Psoas muscle (tissue), 8 donors: ENCODE data around the gene TSHZ2. TPM values are rescaled to one million over a fixed set of nuclear protein-coding genes. Genes with fewer than 3 reads are reported as not detected.
A peak's percentile ranks its signal among the peaks of the same experiment; 100 is the strongest.

Source experiments
- ATAC-seq, 4 donors: fragments of 200-7000 bp; cut with Tn5 transposase; one replicate each; pipeline ENCODE4 v1.9.1; 2020; ENCODE audit warnings: moderate library complexity in 3 of 4, mild to moderate bottlenecking in 2 of 4
- DNase-seq, 2 donors: peaks; one replicate each; pipeline ENCODE4 v3.0.0-alpha.2; 2020
- H3K27ac ChIP-seq: fragments of 200-600 bp; one replicate; pipeline ENCODE4 v1.8.0; 2022
- H3K27me3 ChIP-seq, 3 donors: fragments of 200-600 bp in 1 of 3; one replicate each; pipeline versions ENCODE4 v1.6.1 to v1.8.0; 2013 to 2022; ENCODE audit warnings: low read length in 2 of 3, mild to moderate bottlenecking in 2 of 3, moderate library complexity in 1 of 3; ENCODE audit not compliant: insufficient read depth in 3 of 3
- H3K36me3 ChIP-seq, 2 donors: fragments of 200-600 bp in 1 of 2; one replicate each; pipeline versions ENCODE4 v1.6.1 to v1.8.0; 2013 to 2022; ENCODE audit warnings: low read depth in 1 of 2, mild to moderate bottlenecking in 1 of 2, moderate library complexity in 1 of 2; ENCODE audit not compliant: insufficient read depth in 1 of 2
- H3K4me1 ChIP-seq: fragments of 200-600 bp; one replicate; pipeline ENCODE4 v1.8.0; 2022
- H3K4me3 ChIP-seq: fragments of 200-600 bp; one replicate; pipeline ENCODE4 v1.8.0; 2022; ENCODE audit warnings: mild to moderate bottlenecking
- H3K9me3 ChIP-seq: fragments of 200-600 bp; one replicate; pipeline ENCODE4 v1.8.0; 2022
- WGBS, 3 donors: extraction: QIAGEN DNeasy Blood & Tissue Kit; methylation state at CpG; one replicate each; pipeline versions ENCODE4 v1.1.6 to v1.1.7; 2013; 5-methylcytosine and 5-hydroxymethylcytosine counted together
- intact Hi-C, 2 donors: fragments of 100-400 bp; cut with DNase I; formaldehyde crosslinking; loops; one replicate each; pipeline versions ENCODE4 v1.11.0 to v1.14.2; 2022
- polyA plus RNA-seq, 3 donors: library from polyadenylated mRNA; stranded (reverse); fragments of 200-250 nt; gene quantifications; one replicate each; pipeline ENCODE4 v1.2.3, GENCODE V29; 2013
- total RNA-seq, 4 donors: library from RNA; stranded (reverse); fragmentation: NEBNext Ultra II Directional in 2 of 4; extraction: Animal tissue kit (Norgen Biotek cat#: 25700) in 2 of 4; gene quantifications; one replicate each; pipeline versions ENCODE4 v1.2.1 to v1.2.4, GENCODE V29; 2021 to 2023
- TF ChIP-seq, protein P1 (sequence below): fragments of 200-600 bp; IDR thresholded peaks from one replicate; pipeline ENCODE4 v1.8.0; 2022; ENCODE audit warnings: antibody characterized with exemption
- donor health status: healthy with polysubstance abuse.
- donor health status: DM: no; HTN: no; CAD: no; lungs with moderate emphysema.
- donor health status: Bipolar disorder and iron deficiency.
- donor health status: healthy.
- donor health status: DM: yes; HTN: yes; CAD: no.
- donor health status: DM: no; HTN: no; CAD: no.
- donor health status: DM: no; HTN: no; CAD: no.
- donor health status: DM: yes; HTN: yes; CAD: no.

Gene TSHZ2
- total and polyA plus RNA-seq, 7 donors = 0.39 to 7.5 (median 1.9) TPM

DNA sequence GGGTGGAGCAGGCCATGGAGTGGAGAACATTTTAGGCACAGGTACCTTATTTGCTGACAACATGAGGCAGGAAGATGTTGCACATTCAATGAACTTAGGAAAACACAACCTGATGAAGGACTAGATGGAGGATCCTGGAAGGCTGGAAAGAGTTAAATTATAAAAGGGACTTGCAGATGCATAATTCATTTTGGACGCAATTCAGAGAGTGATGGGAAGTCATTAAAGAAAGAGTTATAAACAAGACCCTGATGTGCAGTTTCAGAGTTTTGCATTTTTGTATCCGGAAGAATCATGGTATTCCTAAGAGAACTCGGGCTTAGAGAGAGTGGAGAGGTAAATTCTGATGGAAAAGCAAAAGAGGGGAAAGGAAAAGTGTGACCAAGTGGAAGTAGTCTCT lies 104.5 kb downstream of the TSHZ2 start:
- Histone ChIP-seq H3K27ac (no peak overlapping the region), H3K36me3 (no peaks in the 10 kb centered on the region), H3K27me3 (no peaks in the 10 kb centered on the region), H3K4me3 (no peak overlapping the region), H3K9me3 (no peaks in the 10 kb centered on the region), H3K4me1 (no peaks in the 10 kb centered on the region)
- intact Hi-C loops = no loop called here
- DNase-seq = no peak
- TF ChIP-seq, protein P1, sequence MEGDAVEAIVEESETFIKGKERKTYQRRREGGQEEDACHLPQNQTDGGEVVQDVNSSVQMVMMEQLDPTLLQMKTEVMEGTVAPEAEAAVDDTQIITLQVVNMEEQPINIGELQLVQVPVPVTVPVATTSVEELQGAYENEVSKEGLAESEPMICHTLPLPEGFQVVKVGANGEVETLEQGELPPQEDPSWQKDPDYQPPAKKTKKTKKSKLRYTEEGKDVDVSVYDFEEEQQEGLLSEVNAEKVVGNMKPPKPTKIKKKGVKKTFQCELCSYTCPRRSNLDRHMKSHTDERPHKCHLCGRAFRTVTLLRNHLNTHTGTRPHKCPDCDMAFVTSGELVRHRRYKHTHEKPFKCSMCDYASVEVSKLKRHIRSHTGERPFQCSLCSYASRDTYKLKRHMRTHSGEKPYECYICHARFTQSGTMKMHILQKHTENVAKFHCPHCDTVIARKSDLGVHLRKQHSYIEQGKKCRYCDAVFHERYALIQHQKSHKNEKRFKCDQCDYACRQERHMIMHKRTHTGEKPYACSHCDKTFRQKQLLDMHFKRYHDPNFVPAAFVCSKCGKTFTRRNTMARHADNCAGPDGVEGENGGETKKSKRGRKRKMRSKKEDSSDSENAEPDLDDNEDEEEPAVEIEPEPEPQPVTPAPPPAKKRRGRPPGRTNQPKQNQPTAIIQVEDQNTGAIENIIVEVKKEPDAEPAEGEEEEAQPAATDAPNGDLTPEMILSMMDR = no peak
- 60 to 69% (median 65%) methylated on average over 3 of the region's 3 CpGs for WGBS, 3 donors
- ATAC-seq = no peak

DNA sequence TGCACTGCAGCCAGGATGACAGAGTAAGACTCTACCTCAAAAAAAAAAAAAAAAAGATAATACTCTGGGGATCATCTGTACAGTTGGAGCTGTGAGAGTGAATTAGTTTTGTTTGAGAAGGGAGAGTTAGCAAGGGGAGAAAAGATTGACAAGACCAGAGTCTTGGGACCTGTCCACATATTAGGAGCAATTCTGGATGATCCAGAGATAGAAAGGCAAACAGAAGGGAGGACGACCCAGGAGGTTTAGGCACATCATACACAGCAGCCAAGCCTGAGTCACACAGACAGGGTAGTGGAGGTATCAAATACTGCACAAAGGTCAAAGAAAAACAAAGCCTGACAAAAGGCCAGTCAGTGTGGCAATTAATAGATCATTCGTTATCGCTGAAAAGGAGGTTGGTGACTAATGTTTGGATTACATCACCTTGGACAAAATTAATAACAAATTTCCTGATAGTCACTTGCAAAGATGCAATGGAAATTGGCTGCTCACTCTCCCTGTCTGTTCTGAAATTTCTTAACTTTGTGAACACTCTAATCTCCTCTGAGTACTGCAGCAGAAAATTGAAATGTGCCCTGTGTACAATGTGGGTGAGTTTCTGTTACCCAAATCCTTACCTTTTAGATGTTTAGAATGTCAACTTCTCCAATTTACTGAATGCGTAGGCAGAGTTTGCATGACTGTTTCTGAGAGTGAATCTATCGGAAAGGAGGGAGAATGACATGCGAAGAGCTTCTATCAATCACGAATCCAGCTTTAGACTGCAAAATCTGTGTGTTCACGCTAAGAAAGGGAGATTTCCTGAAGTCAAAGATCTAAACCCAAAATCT lies 105.4 kb downstream of the TSHZ2 start:
- DNase-seq (peak in 1 of 2 donors; percentile 32), ATAC-seq (peak in 3 of 4 donors; percentile 45 to 75 (median 52))
- intact Hi-C loops = no loop called here
- H3K27me3 ChIP-seq = no peaks in the 10 kb centered on the region
- H3K4me1 ChIP-seq = no peaks in the 10 kb centered on the region
- no peaks in the 10 kb centered on the region for H3K9me3 ChIP-seq
- 46 to 48% (median 46%) methylated on average over 8 of the region's 8 CpGs for WGBS, 3 donors
- H3K27ac ChIP-seq = no peak overlapping the region
- TF ChIP-seq, protein P1 = no peak
- no peak overlapping the region for H3K4me3 ChIP-seq
- H3K36me3 ChIP-seq = no peaks in the 10 kb centered on the region

DNA sequence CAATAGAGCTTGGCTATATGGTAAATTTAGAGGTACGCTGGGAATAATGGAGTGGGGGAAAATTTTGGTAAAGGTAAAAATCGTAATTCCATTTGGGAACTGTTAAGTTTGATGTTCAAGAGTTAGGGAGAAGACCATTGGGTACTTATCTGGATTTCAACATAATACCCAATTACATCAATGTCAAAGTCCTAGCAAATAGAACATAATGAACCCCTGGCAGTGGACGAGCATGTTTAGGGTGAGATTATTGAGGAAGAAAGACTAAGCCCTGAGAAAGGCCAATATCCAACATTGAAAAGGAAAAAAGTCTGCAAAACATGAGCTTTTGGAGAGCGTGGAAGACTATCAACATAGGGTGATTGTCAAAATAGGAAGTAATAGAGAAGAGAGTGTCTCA lies 106.6 kb downstream of the TSHZ2 start:
- Histone ChIP-seq H3K27ac (no peak overlapping the region), H3K9me3 (no peaks in the 10 kb centered on the region), H3K27me3 (no peaks in the 10 kb centered on the region), H3K4me1 (no peaks in the 10 kb centered on the region), H3K4me3 (no peak overlapping the region), H3K36me3 (no peaks in the 10 kb centered on the region)
- intact Hi-C loops = no loop called here
- TF ChIP-seq, protein P1 = no peak
- DNase-seq (no peak), ATAC-seq (no peak)
- 91 to 96% (median 92%) methylated on average over 4 of the region's 4 CpGs for WGBS, 3 donors

DNA sequence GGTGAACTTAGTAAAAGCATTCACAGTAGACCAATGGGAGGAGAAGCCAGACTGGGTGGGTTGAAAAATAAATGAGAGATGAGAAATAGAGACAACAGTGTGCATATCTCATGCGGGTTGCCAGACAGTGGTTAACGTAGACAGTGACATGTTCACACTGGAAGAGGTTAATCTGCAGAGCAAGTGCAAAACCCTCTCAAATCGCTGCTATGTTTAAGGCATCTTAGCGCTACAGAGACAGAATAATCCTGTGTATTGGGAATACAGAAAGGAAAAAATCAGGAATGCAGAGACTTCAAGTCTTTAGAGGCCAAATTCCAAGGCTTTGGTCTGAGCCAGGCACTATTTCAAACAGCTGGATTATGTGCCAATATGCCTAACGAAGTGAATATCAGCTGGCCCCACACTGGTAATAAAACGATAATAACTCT lies 107.1 kb downstream of the TSHZ2 start:
- TF ChIP-seq, protein P1 = no peak
- no peaks in the 10 kb centered on the region for H3K36me3 ChIP-seq
- ATAC-seq = no peak

More for the DNA sequence above, 107.1 kb downstream of the TSHZ2 start:
- H3K4me3 ChIP-seq = no peak overlapping the region
- H3K27me3 ChIP-seq = no peaks in the 10 kb centered on the region
- intact Hi-C loops = no loop called here
- 20 to 25% (median 22%) methylated on average over 6 of the region's 6 CpGs for WGBS, 3 donors
- no peaks in the 10 kb centered on the region for H3K4me1 ChIP-seq
- no peaks in the 10 kb centered on the region for H3K9me3 ChIP-seq
- no peak overlapping the region for H3K27ac ChIP-seq
- DNase-seq = no peak
